ENCODE data around the gene PRR15.
"Not testable (repeated sequence)": the region's sequence is repeated elsewhere in the genome, so short reads cannot be mapped to it uniquely, and the experiment has no call there.

PRR15 gene

GRCh38 chr7:29563590-29564495 lies at the start of gene PRR15:
TSS of gene PRR15 (plus strand) at chr7:29563835. CDS start at chr7:29566330, 2,495 bp downstream.
- Histone ChIP-seq H3K9ac (ENCODE audit: low read depth, low read length) (peak within 1 kb of the TSS; percentile 2), H3K27me3 (ENCODE audit: control insufficient read depth, insufficient read depth, low read length) (peaks cover 32% of the 10 kb centered on the region), H3K36me3 (ENCODE audit: control insufficient read depth, insufficient read depth, low read length) (peaks cover 8% of the 10 kb centered on the region; the same call in 1 of the 2 replicates), H3K4me3 (ENCODE audit: low read depth, low read length) (peak within 1 kb of the TSS; percentile 87), H3K27ac (ENCODE audit: low read depth, low read length) (peak within 1 kb of the TSS; percentile 62), H3K4me1 (ENCODE audit: control insufficient read depth, insufficient read depth, low read length) (peaks cover 24% of the 10 kb centered on the region), H3K9me3 (ENCODE audit: control insufficient read depth, insufficient read depth, low read length) (no peaks in the 10 kb centered on the region)

- no peak overlapping the region for H3K4me3 ChIP-seq (ENCODE audit: low read depth, low read length)
- no peak overlapping the region for H3K9ac ChIP-seq (ENCODE audit: low read depth, low read length)
- H3K27me3 ChIP-seq (ENCODE audit: control insufficient read depth, insufficient read depth, low read length) = no peaks in the 10 kb centered on the region; the same call in 1 of the 2 replicates
- H3K9me3 ChIP-seq (ENCODE audit: control insufficient read depth, insufficient read depth, low read length) = no peaks in the 10 kb centered on the region
- H3K27ac ChIP-seq (ENCODE audit: low read depth, low read length) = no peak overlapping the region
- H3K36me3 ChIP-seq (ENCODE audit: control insufficient read depth, insufficient read depth, low read length) = no peaks in the 10 kb centered on the region
- H3K4me1 ChIP-seq (ENCODE audit: control insufficient read depth, insufficient read depth, low read length) = no peaks in the 10 kb centered on the region
Measured at GRCh38 chr7:29516491-29516890, 47.1 kb upstream of the PRR15 start.

- Histone ChIP-seq H3K36me3 (ENCODE audit: control insufficient read depth, insufficient read depth, low read length) (no peaks in the 10 kb centered on the region), H3K9me3 (ENCODE audit: control insufficient read depth, insufficient read depth, low read length) (no peaks in the 10 kb centered on the region), H3K9ac (ENCODE audit: low read depth, low read length) (no peak overlapping the region), H3K27ac (ENCODE audit: low read depth, low read length) (no peak overlapping the region), H3K27me3 (ENCODE audit: control insufficient read depth, insufficient read depth, low read length) (no peaks in the 10 kb centered on the region; the same call in 1 of the 2 replicates), H3K4me1 (ENCODE audit: control insufficient read depth, insufficient read depth, low read length) (no peaks in the 10 kb centered on the region), H3K4me3 (ENCODE audit: low read depth, low read length) (no peak overlapping the region)
Measured at GRCh38 chr7:29518616-29519015, 45.0 kb upstream of the PRR15 start.

- Histone ChIP-seq H3K27ac (ENCODE audit: low read depth, low read length) (no peak overlapping the region), H3K4me1 (ENCODE audit: control insufficient read depth, insufficient read depth, low read length) (peaks cover 2% of the 10 kb centered on the region; the same call in 1 of the 2 replicates), H3K27me3 (ENCODE audit: control insufficient read depth, insufficient read depth, low read length) (no peaks in the 10 kb centered on the region), H3K4me3 (ENCODE audit: low read depth, low read length) (no peak overlapping the region), H3K9ac (ENCODE audit: low read depth, low read length) (no peak overlapping the region), H3K36me3 (ENCODE audit: control insufficient read depth, insufficient read depth, low read length) (no peaks in the 10 kb centered on the region), H3K9me3 (ENCODE audit: control insufficient read depth, insufficient read depth, low read length) (no peaks in the 10 kb centered on the region)
Measured at GRCh38 chr7:29523728-29524127, 39.9 kb upstream of the PRR15 start.

GRCh38 chr7:29527505-29528108 lies 36.0 kb upstream of the PRR15 start:
- Histone ChIP-seq H3K4me3 (ENCODE audit: low read depth, low read length) (no peak overlapping the region), H3K4me1 (ENCODE audit: control insufficient read depth, insufficient read depth, low read length) (peaks cover 4% of the 10 kb centered on the region; the same call in 1 of the 2 replicates), H3K27me3 (ENCODE audit: control insufficient read depth, insufficient read depth, low read length) (no peaks in the 10 kb centered on the region), H3K27ac (ENCODE audit: low read depth, low read length) (no peak overlapping the region), H3K36me3 (ENCODE audit: control insufficient read depth, insufficient read depth, low read length) (no peaks in the 10 kb centered on the region), H3K9me3 (ENCODE audit: control insufficient read depth, insufficient read depth, low read length) (no peaks in the 10 kb centered on the region), H3K9ac (ENCODE audit: low read depth, low read length) (no peak overlapping the region)

GRCh38 chr7:29528526-29528925 lies 35.1 kb upstream of the PRR15 start:
- not testable (repeated sequence) for H3K9me3 ChIP-seq (ENCODE audit: control insufficient read depth, insufficient read depth, low read length)

GRCh38 chr7:29538389-29538788 lies 25.2 kb upstream of the PRR15 start:
- Histone ChIP-seq H3K4me3 (ENCODE audit: low read depth, low read length) (no peak overlapping the region), H3K9me3 (ENCODE audit: control insufficient read depth, insufficient read depth, low read length) (no peaks in the 10 kb centered on the region; the same call in 1 of the 2 replicates), H3K27ac (ENCODE audit: low read depth, low read length) (no peak overlapping the region), H3K4me1 (ENCODE audit: control insufficient read depth, insufficient read depth, low read length) (peaks cover 10% of the 10 kb centered on the region), H3K27me3 (ENCODE audit: control insufficient read depth, insufficient read depth, low read length) (no peaks in the 10 kb centered on the region), H3K9ac (ENCODE audit: low read depth, low read length) (no peak overlapping the region), H3K36me3 (ENCODE audit: control insufficient read depth, insufficient read depth, low read length) (no peaks in the 10 kb centered on the region)

More at GRCh38 chr7:29528526-29528925, 35.1 kb upstream of the PRR15 start:
- H3K9ac ChIP-seq (ENCODE audit: low read depth, low read length); H3K4me3 ChIP-seq (ENCODE audit: low read depth, low read length); H3K36me3 ChIP-seq (ENCODE audit: control insufficient read depth, insufficient read depth, low read length); H3K27ac ChIP-seq (ENCODE audit: low read depth, low read length); H3K4me1 ChIP-seq (ENCODE audit: control insufficient read depth, insufficient read depth, low read length); H3K27me3 ChIP-seq (ENCODE audit: control insufficient read depth, insufficient read depth, low read length): not testable (repeated sequence)

- H3K27me3 ChIP-seq (ENCODE audit: control insufficient read depth, insufficient read depth, low read length) = no peaks in the 10 kb centered on the region
- no peak overlapping the region for H3K4me3 ChIP-seq (ENCODE audit: low read depth, low read length)
- H3K27ac ChIP-seq (ENCODE audit: low read depth, low read length) = no peak overlapping the region
- H3K4me1 ChIP-seq (ENCODE audit: control insufficient read depth, insufficient read depth, low read length) = peaks cover 10% of the 10 kb centered on the region
- no peaks in the 10 kb centered on the region for H3K36me3 ChIP-seq (ENCODE audit: control insufficient read depth, insufficient read depth, low read length)
- H3K9ac ChIP-seq (ENCODE audit: low read depth, low read length) = no peak overlapping the region
- no peaks in the 10 kb centered on the region; the same call in 1 of the 2 replicates for H3K9me3 ChIP-seq (ENCODE audit: control insufficient read depth, insufficient read depth, low read length)
Measured at GRCh38 chr7:29539471-29539870, 24.2 kb upstream of the PRR15 start.

- Histone ChIP-seq H3K4me3 (ENCODE audit: low read depth, low read length) (no peak overlapping the region), H3K4me1 (ENCODE audit: control insufficient read depth, insufficient read depth, low read length) (no peaks in the 10 kb centered on the region), H3K27ac (ENCODE audit: low read depth, low read length) (no peak overlapping the region), H3K36me3 (ENCODE audit: control insufficient read depth, insufficient read depth, low read length) (no peaks in the 10 kb centered on the region), H3K9ac (ENCODE audit: low read depth, low read length) (no peak overlapping the region), H3K27me3 (ENCODE audit: control insufficient read depth, insufficient read depth, low read length) (no peaks in the 10 kb centered on the region), H3K9me3 (ENCODE audit: control insufficient read depth, insufficient read depth, low read length) (no peaks in the 10 kb centered on the region; the same call in 1 of the 2 replicates)
Measured at GRCh38 chr7:29547421-29547820, 16.2 kb upstream of the PRR15 start.

- Histone ChIP-seq H3K4me1 (ENCODE audit: control insufficient read depth, insufficient read depth, low read length) (no peaks in the 10 kb centered on the region), H3K9ac (ENCODE audit: low read depth, low read length) (no peak overlapping the region), H3K9me3 (ENCODE audit: control insufficient read depth, insufficient read depth, low read length) (no peaks in the 10 kb centered on the region), H3K27me3 (ENCODE audit: control insufficient read depth, insufficient read depth, low read length) (no peaks in the 10 kb centered on the region), H3K4me3 (ENCODE audit: low read depth, low read length) (no peak overlapping the region), H3K36me3 (ENCODE audit: control insufficient read depth, insufficient read depth, low read length) (no peaks in the 10 kb centered on the region), H3K27ac (ENCODE audit: low read depth, low read length) (no peak overlapping the region)
Measured at GRCh38 chr7:29548823-29549222, 14.8 kb upstream of the PRR15 start.

GRCh38 chr7:29552392-29552791 lies 11.2 kb upstream of the PRR15 start:
- Histone ChIP-seq H3K36me3 (ENCODE audit: control insufficient read depth, insufficient read depth, low read length) (no peaks in the 10 kb centered on the region), H3K27me3 (ENCODE audit: control insufficient read depth, insufficient read depth, low read length) (no peaks in the 10 kb centered on the region), H3K4me1 (ENCODE audit: control insufficient read depth, insufficient read depth, low read length) (peaks cover 7% of the 10 kb centered on the region), H3K4me3 (ENCODE audit: low read depth, low read length) (no peak overlapping the region), H3K9me3 (ENCODE audit: control insufficient read depth, insufficient read depth, low read length) (no peaks in the 10 kb centered on the region), H3K9ac (ENCODE audit: low read depth, low read length) (no peak overlapping the region), H3K27ac (ENCODE audit: low read depth, low read length) (no peak overlapping the region)

Data from HUES48 (cell line).